ENCODE measurements around the gene RGS1. TPM values are rescaled to one million over a fixed set of nuclear protein-coding genes. Genes with fewer than 3 reads are reported as not detected.

The RGS1 gene
- total RNA-seq, 1 experiment from 2014 or later, result not detected

DNA sequence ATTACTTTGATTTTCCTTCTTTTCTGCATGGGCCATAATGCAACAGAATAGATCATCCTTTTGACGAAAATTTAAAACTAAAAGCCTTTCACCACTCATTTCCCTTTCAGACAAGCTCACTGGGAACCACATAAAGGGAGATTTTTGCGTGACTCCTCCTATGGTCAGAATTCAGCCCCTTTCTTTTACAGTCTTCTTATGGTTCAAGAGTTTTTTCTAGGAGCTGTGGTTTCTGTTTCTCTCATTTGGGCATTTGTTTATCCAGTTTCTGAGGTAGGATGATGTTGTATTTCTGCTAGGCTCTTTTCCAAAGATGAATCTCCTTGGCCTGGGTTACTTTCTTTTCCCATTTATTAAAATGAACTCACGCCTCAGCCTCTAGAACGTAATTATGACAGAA, 16.9 kb downstream of the RGS1 start:
- in situ Hi-C loops (cut with HindIII; ENCODE audit: low pct_unique_long_range_greater_than_20kb, low sequenced_read_pairs) (no loop called here), intact Hi-C loops (cut with micrococcal nuclease; ENCODE audit: unreplicated experiment) (no loop called here)
- no peak overlapping the region for H3K27ac ChIP-seq (ENCODE audit: low read length)
- CTCF ChIA-PET, result no interaction called here
- H3K9me3 ChIP-seq (ENCODE audit: control insufficient read depth, insufficient read depth, low read depth, low read length), result no peaks in the 10 kb centered on the region
- no peak for ATAC-seq
- POLR2A ChIA-PET, result no interaction called here
- H3K4me1 ChIP-seq (ENCODE audit: control insufficient read depth, insufficient read depth, low read length), result no peaks in the 10 kb centered on the region
- BruUV-seq (replicated peaks), result no TSS peak
- no peaks in the 10 kb centered on the region for H3K36me3 ChIP-seq (ENCODE audit: control insufficient read depth, insufficient read depth, low read length)
- no peak for DNase-seq (ENCODE audit: low read depth, low spot score)
- TF ChIP-seq, protein P1, sequence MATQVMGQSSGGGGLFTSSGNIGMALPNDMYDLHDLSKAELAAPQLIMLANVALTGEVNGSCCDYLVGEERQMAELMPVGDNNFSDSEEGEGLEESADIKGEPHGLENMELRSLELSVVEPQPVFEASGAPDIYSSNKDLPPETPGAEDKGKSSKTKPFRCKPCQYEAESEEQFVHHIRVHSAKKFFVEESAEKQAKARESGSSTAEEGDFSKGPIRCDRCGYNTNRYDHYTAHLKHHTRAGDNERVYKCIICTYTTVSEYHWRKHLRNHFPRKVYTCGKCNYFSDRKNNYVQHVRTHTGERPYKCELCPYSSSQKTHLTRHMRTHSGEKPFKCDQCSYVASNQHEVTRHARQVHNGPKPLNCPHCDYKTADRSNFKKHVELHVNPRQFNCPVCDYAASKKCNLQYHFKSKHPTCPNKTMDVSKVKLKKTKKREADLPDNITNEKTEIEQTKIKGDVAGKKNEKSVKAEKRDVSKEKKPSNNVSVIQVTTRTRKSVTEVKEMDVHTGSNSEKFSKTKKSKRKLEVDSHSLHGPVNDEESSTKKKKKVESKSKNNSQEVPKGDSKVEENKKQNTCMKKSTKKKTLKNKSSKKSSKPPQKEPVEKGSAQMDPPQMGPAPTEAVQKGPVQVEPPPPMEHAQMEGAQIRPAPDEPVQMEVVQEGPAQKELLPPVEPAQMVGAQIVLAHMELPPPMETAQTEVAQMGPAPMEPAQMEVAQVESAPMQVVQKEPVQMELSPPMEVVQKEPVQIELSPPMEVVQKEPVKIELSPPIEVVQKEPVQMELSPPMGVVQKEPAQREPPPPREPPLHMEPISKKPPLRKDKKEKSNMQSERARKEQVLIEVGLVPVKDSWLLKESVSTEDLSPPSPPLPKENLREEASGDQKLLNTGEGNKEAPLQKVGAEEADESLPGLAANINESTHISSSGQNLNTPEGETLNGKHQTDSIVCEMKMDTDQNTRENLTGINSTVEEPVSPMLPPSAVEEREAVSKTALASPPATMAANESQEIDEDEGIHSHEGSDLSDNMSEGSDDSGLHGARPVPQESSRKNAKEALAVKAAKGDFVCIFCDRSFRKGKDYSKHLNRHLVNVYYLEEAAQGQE (IDR thresholded peaks at IDR 0.05; ENCODE audit: insufficient read depth in 1 of 2, low read depth in 2 of 2, low read length in 1 of 2), result no peak
- no peak for TF ChIP-seq TCF7L2 (IDR thresholded peaks at IDR 0.05; ENCODE audit: low read depth, low read length)
- no peak for TF ChIP-seq SIN3A (IDR thresholded peaks at IDR 0.05; ENCODE audit: borderline replicate concordance, insufficient read depth, low read depth, low read length)
- TF ChIP-seq, protein P2, sequence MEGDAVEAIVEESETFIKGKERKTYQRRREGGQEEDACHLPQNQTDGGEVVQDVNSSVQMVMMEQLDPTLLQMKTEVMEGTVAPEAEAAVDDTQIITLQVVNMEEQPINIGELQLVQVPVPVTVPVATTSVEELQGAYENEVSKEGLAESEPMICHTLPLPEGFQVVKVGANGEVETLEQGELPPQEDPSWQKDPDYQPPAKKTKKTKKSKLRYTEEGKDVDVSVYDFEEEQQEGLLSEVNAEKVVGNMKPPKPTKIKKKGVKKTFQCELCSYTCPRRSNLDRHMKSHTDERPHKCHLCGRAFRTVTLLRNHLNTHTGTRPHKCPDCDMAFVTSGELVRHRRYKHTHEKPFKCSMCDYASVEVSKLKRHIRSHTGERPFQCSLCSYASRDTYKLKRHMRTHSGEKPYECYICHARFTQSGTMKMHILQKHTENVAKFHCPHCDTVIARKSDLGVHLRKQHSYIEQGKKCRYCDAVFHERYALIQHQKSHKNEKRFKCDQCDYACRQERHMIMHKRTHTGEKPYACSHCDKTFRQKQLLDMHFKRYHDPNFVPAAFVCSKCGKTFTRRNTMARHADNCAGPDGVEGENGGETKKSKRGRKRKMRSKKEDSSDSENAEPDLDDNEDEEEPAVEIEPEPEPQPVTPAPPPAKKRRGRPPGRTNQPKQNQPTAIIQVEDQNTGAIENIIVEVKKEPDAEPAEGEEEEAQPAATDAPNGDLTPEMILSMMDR (IDR thresholded peaks at IDR 0.05), result no peak
- no peak for TF ChIP-seq POLR2AphosphoS5 (IDR thresholded peaks at IDR 0.05; ENCODE audit: low read depth, low read length)
- H3K4me3 ChIP-seq (ENCODE audit: low read depth in 2 of 2, low read length in 2 of 2), result no peak overlapping the region
- no peaks in the 10 kb centered on the region; the same call in 1 of the 2 replicates for H3K27me3 ChIP-seq (ENCODE audit: control insufficient read depth, insufficient read depth, low read length)

DNA sequence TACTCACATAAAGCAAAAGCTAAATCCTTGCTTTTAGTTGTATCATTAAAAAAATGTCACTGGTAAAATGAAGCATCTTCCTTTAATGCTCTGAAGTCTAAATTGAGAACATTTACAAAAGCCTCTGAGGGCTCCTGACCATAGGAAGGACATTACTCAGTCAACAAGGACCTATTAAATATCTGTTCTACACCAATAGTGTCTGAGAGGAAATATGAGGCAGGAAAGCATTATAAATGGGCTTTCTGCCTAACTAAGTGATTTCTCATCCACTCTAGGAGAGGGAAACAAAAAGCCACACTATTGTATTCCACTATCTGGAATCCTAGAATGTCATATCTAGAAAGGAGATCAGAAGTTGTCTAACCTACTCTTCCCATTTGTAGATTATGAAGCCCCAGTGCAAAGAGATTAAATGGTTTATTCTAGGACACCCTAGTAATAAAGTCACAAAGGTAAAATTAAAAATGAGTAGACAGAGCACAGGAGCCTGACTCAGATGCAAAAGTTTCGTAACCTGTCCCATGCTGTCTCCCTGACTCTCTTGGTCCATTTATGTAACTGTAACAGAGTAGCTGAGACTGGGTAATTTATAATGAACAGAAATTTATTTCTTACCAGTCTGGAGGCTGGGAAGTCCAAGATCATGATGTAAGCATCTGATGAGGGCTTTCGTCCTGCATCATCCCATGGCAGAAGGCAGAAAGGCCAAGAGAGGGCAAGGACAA, 17.6 kb downstream of the RGS1 start:
- POLR2A ChIA-PET, result no interaction called here
- Histone ChIP-seq H3K27ac (ENCODE audit: low read length) (no peak overlapping the region), H3K9me3 (ENCODE audit: control insufficient read depth, insufficient read depth, low read depth, low read length) (no peaks in the 10 kb centered on the region), H3K4me1 (ENCODE audit: control insufficient read depth, insufficient read depth, low read length) (no peaks in the 10 kb centered on the region), H3K36me3 (ENCODE audit: control insufficient read depth, insufficient read depth, low read length) (no peaks in the 10 kb centered on the region), H3K4me3 (ENCODE audit: low read depth in 2 of 2, low read length in 2 of 2) (no peak overlapping the region), H3K27me3 (ENCODE audit: control insufficient read depth, insufficient read depth, low read length) (no peaks in the 10 kb centered on the region; the same call in 1 of the 2 replicates)
- CTCF ChIA-PET, result no interaction called here
- DNase-seq (ENCODE audit: low read depth, low spot score) (no peak), ATAC-seq (no peak)
- in situ Hi-C loops (cut with HindIII; ENCODE audit: low pct_unique_long_range_greater_than_20kb, low sequenced_read_pairs) (no loop called here), intact Hi-C loops (cut with micrococcal nuclease; ENCODE audit: unreplicated experiment) (no loop called here)
- TF ChIP-seq SIN3A (IDR thresholded peaks at IDR 0.05; ENCODE audit: borderline replicate concordance, insufficient read depth, low read depth, low read length) (no peak), POLR2AphosphoS5 (IDR thresholded peaks at IDR 0.05; ENCODE audit: low read depth, low read length) (no peak), TCF7L2 (IDR thresholded peaks at IDR 0.05; ENCODE audit: low read depth, low read length) (no peak)
- TF ChIP-seq, protein P2 (IDR thresholded peaks at IDR 0.05), result no peak
- TF ChIP-seq, protein P1 (IDR thresholded peaks at IDR 0.05; ENCODE audit: insufficient read depth in 1 of 2, low read depth in 2 of 2, low read length in 1 of 2), result no peak
- no TSS peak for BruUV-seq (replicated peaks)

Measured in Panc1 (cell line).